DMS153 (cell line): ENCODE measurements around the gene PGAP1.
"Not testable (repeated sequence)": the region's sequence is repeated elsewhere in the genome, so short reads cannot be mapped to it uniquely, and the experiment has no call there.

Experiments
- DNase-seq: peaks from one replicate; lab custom pipeline; 2025; lab: John Stamatoyannopoulos, UW

The PGAP1 gene

GRCh38 chr2:196944570-196944969, 18.1 kb upstream of the PGAP1 start:
- DNase-seq: no peak

- no peak for DNase-seq
Measured at GRCh38 chr2:196941398-196942078, 15.0 kb upstream of the PGAP1 start.

GRCh38 chr2:196939371-196939770, 12.9 kb upstream of the PGAP1 start:
- DNase-seq: no peak

- no peak for DNase-seq
Measured at GRCh38 chr2:196935432-196935831, 8.9 kb upstream of the PGAP1 start.

DNA sequence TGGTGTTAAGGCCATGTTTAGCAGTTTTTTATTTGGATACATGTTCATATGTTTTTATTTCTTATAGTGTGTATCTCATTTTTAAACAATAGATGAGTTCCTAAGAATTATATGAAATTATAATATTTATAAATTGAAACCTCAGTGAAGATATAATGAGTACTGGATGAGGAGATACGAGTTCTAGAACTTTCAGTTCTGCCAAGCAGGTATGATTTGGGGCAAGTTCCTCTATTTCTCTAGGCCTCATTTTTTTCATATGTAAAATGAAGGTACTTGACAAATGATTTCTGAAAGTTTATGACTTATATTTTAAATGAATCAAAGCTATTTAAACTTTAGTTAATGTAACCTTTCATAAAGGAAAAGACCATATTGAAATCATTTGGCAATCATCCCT, 8.2 kb upstream of the PGAP1 start:
- DNase-seq: no peak

DNA sequence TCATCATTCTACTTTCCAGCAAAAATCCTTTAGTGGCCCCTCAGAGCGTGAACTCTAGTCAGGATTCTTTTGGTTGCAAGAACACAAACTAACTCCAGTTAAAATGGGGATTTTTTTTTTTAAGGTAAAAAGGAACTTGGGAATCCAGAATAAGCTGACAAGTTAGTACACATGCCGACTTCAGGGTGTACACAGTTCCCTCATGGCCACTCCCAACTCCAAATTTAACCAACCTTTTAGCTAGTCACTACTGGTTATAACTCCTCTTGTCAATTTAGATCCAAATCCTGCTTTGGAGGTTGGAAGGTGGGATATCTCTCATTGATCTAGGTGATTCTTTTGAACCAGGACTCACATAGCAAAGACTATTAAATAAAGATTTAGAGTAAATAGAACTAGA, 5.0 kb upstream of the PGAP1 start:
- no peak for DNase-seq

DNA sequence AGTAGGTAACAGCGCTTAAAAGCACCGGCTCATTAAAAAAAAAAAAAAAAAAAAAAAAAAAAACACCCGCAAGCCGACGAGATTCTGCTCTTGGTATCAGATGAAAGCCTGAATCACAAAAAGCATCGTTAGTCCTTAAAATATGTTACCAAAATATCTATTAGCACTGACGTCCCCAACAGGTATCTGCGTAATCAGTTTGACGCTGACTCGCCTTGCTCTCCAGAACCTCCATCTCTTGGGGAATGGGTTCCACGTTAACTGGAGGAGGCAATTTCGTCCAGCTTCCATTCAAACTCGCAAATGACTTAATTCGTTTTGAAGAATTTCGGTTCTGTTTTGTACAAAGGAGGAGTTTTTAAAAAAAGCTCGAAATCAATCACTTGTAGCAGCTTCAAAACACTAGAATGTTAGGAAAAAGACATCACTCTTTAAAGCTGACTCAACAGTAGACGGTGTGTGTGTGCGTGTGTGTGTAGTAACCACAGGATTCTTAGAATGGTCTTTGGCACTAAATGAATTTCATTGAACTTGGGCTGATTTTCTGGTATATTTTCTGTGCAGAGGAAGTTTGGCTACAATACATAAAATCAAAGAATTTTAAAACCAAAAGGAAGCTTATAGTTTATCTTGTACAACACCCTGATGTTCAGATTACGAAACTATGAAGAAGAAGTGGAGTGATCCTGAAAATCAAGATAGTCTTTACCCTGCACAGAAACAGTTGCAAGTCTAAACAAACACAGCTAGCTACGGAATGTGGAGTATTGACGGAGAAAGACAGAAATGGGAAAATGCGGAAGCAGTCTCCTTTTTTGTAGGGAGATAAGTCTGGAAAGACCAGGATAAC, 1.1 kb upstream of the PGAP1 start:
- DNase-seq: peak; percentile 65

DNA sequence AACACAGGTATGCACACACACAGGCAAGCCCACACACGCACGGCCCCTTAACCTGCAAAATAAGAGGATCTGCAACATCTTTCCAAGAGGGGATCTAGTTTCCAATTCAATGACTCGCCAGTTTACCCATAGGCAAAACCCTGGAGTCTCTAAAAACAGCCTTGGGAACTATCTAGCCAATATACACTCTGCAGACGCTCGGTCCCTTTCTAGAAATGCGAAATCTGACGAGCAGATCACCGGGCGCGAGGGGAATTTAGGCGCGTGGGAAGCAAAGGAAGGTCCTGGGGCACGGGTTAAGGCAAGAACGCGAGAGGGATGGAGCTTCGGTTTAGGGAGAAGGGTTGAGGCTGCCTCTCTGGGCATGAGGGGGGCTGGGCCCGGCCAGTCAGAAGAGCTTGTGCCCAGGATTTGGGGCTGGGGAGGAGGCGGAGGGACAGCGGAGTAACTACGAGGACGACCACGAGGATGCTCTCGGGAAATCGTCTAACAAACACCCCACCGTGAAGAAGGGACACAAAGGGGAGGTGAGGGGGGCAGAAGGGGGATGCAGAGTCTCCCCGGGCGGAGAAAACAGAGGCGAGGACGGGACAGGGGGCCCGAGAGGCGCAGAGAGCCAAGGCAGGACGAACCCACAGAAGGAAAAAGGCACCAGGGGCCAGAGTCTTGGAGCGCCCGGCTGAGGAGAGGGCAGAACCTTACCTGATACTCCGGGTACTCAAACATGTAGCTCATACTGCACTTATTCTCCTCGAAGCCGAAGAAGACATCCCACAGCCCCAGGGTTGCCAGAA, 542 bp downstream of the PGAP1 start:
- peak; percentile 67 for DNase-seq

GRCh38 chr2:196925051-196925767, 1.3 kb downstream of the PGAP1 start:
- DNase-seq: no peak

DNA sequence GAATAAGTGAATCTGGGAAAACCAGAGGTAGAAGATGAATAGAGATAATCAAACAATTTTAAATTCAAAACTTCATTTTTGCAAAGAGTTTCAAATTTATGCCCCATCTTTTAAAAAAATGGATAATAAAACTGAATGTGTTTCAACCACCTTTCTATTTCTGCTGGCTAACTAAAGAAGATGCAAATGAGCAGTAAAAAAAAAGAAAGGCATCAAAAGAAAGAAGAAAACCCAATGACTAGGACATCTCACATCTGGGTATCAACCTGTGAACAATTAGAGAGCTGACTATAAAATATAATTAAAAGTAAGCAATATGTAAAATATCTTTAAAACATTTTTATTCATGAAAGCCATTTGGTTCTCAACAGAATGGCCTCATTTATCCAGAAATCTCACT, 2.5 kb downstream of the PGAP1 start:
- no peak for DNase-seq

- no peak for DNase-seq
Measured at GRCh38 chr2:196918927-196919326, 7.6 kb downstream of the PGAP1 start.

- no peak for DNase-seq
Measured at GRCh38 chr2:196917802-196918201, 8.7 kb downstream of the PGAP1 start.

GRCh38 chr2:196915507-196916189, 10.9 kb downstream of the PGAP1 start:
- DNase-seq: no peak

- DNase-seq: no peak
Measured at GRCh38 chr2:196914867-196915460, 11.5 kb downstream of the PGAP1 start.

DNA sequence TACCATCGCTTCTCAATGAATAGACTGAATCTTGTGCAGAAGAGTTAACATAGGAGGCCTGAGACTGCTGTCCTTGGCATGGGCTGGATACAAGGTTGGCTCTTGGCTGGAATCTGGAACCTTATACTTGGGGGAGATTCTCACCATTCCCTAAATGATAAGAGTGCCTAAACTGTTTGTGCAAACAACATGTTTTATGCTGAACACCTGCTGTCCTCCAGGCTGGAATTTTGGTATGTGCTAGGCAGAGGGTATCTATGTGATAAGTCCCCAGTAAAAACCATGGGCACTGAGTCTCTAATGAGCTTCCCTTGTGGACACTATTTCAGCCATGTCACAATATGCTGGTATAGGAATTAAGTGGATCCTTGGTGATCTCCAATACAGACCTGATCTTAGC, 12.8 kb downstream of the PGAP1 start:
- DNase-seq: no peak

DNA sequence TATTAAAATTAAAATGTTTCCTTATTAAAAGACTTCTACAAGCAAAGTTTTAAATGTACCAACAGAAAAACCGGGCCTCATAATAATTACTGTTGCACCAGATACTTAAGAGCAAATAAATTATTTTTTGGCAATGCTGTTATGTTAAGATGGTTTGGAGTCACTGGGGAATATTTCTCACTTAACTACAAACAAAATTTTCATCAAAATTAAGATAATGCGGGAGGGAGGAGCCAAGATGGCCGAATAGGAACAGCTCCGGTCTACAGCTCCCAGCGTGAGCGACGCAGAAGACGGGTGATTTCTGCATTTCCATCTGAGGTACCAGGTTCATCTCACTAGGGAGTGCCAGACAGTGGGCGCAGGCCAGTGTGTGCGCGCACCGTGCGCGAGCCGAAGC, 21.1 kb downstream of the PGAP1 start:
- not testable (repeated sequence) for DNase-seq

DNA sequence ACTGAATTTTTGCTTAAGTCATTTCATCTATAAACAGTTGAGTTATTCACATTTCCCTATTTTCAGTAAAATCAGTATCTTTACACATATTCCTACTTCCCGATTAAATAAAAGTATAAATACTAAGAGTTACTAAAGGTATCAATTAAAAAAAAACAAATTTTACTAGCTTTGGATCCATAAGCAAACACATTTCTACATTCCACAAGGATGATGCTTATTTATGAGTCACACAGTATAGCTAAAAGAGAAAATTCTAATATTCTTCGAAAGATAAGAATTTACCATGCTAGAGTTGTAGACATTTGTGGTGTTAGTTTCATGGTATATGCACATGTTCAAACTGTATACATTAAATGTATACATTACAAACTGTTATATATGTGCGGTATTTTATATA, 23.7 kb downstream of the PGAP1 start:
- DNase-seq: no peak

- DNase-seq: no peak
Measured at GRCh38 chr2:196900843-196901242, 25.7 kb downstream of the PGAP1 start.

- DNase-seq: no peak
Measured at GRCh38 chr2:196899976-196900375, 26.5 kb downstream of the PGAP1 start.

DNA sequence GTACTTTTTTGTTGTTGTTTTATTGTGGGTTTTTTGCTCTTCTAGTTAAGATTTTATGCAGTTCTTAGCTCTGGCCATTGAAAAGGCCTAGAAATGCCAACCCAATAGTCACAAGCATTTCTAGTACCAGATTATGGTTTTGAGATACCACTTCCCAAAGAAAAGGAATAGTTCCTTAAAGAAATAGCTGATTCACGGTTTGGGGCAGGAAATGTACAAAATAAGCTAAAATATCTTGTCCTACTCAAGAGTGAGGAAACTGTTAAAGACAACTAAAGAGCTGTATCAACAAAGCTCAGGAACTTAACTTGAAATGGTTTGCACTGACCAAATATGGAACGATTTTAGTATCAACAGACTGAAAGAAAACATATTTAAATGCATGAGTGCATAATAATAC, 35.4 kb downstream of the PGAP1 start:
- no peak for DNase-seq

DNA sequence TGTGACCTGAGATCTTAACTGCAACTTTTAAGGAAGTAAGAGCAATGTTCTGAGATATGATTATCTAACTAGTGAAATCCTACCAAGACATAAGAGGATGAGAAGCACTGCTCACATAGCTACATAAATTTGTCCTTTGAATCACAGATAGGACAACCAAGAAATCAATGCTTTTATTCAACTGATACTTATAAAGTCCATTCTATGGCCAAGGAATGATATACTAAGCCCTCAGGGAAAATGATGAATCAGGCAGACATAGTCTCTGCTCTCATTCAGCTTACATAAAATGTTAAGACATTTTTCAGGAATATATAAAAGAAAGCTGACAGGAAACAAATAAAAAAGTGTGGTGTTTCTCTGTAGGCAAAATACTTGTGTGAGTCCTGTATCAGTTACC, 39.1 kb downstream of the PGAP1 start:
- no peak for DNase-seq
